Measurements from ENCODE around the gene SLC22A14. TPM values are rescaled to one million over a fixed set of nuclear protein-coding genes. Genes with fewer than 3 reads are reported as not detected.

Gene SLC22A14
- total RNA-seq, 6 donors from 2014 or later, result 0.30 to 1.6 TPM; not detected in 4

DNA sequence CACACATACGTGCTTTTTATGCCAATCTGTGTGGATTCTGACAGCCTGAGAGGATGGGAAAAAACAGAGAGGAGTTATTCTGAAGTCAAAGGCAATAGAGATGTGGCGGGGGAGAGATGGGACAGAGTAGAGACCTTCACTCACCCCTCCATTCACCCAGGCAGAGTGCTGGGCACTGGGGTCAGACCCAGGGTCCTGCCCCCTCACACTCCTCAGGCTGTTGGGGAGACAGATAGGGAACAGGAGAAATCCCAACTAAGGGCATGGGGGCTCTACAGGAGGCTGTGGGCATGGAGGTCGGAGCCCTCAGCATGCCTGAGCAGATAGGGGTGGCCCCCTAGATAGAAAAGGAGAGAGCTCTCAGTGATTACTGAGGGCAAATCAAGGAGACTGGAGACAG, 30.3 kb downstream of the SLC22A14 start:
- ATAC-seq (ENCODE audit: low FRiP score in 2 of 2), result no peak
- TF ChIP-seq POLR2A (IDR thresholded peaks at IDR 0.05) (no peak), EP300 (IDR thresholded peaks at IDR 0.05) (no peak), POLR2AphosphoS5 (IDR thresholded peaks at IDR 0.05) (no peak)
- TF ChIP-seq, protein P1, sequence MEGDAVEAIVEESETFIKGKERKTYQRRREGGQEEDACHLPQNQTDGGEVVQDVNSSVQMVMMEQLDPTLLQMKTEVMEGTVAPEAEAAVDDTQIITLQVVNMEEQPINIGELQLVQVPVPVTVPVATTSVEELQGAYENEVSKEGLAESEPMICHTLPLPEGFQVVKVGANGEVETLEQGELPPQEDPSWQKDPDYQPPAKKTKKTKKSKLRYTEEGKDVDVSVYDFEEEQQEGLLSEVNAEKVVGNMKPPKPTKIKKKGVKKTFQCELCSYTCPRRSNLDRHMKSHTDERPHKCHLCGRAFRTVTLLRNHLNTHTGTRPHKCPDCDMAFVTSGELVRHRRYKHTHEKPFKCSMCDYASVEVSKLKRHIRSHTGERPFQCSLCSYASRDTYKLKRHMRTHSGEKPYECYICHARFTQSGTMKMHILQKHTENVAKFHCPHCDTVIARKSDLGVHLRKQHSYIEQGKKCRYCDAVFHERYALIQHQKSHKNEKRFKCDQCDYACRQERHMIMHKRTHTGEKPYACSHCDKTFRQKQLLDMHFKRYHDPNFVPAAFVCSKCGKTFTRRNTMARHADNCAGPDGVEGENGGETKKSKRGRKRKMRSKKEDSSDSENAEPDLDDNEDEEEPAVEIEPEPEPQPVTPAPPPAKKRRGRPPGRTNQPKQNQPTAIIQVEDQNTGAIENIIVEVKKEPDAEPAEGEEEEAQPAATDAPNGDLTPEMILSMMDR (IDR thresholded peaks at IDR 0.05), result no peak
- WGBS, 2 donors, result 81 to 91% methylated on average over 3 of the region's 3 CpGs

DNA sequence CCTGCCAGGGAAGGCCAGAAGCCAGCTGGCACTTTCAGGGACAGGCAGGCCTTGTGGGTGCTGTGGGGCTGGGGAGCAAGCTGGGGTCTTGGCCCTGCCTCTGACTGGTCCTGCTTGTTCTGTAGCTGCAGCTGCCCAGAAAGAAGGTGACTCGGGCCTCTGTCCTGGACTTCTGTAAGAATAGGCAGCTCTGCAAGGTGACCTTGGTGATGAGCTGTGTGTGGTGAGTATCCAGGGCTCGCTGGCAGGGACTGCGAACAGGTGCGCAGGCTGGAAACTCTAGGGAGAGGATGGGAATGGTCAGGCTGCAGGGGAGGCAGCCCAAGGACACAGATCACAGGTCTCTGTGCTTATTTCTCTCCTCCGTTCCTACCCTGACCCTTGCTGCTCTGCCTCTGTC, 31.2 kb downstream of the SLC22A14 start:
- H3K27ac ChIP-seq, result no peak overlapping the region
- TF ChIP-seq, protein P1 (IDR thresholded peaks at IDR 0.05), result no peak
- 82 to 93% methylated on average over 2 to 5 of the region's 5 CpGs for WGBS, 2 donors
- H3K9me3 ChIP-seq, result no peaks in the 10 kb centered on the region
- no peak for ATAC-seq (ENCODE audit: low FRiP score in 2 of 2)
- no peaks in the 10 kb centered on the region for H3K4me1 ChIP-seq
- H3K27me3 ChIP-seq, result no peaks in the 10 kb centered on the region
- no peak overlapping the region for H3K4me3 ChIP-seq
- no peak for DNase-seq
- no peaks in the 10 kb centered on the region for H3K36me3 ChIP-seq

More for the DNA sequence above, 30.3 kb downstream of the SLC22A14 start:
- no peaks in the 10 kb centered on the region for H3K36me3 ChIP-seq
- no peak for DNase-seq
- H3K4me1 ChIP-seq, result no peaks in the 10 kb centered on the region
- no peaks in the 10 kb centered on the region for H3K27me3 ChIP-seq
- H3K27ac ChIP-seq, result no peak overlapping the region
- H3K9me3 ChIP-seq, result no peaks in the 10 kb centered on the region
- H3K4me3 ChIP-seq, result no peak overlapping the region

DNA sequence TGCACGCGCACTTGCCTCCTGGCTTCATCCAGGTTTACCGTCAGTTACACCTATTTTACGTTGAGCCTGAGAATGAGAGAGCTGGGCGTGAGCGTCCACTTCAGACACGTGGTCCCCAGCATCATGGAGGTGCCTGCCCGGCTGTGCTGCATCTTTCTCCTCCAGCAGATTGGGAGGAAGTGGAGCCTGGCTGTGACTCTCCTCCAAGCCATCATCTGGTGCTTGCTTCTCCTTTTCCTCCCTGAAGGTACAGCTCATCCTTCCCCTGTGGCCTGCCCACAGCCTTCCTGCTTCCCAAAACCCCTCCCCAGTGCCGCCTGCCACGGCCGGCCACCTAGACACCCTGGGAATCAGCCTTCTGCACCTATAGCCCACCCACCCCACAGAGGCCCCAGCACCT, 31.6 kb downstream of the SLC22A14 start:
- WGBS, 2 donors, result 62 to 67% methylated on average over 11 of the region's 11 CpGs
- Histone ChIP-seq H3K36me3 (no peaks in the 10 kb centered on the region), H3K4me1 (no peaks in the 10 kb centered on the region), H3K4me3 (no peak overlapping the region), H3K27me3 (no peaks in the 10 kb centered on the region), H3K9me3 (no peaks in the 10 kb centered on the region), H3K27ac (no peak overlapping the region)
- peak in 1 of 2 donors; percentile 41 for DNase-seq
- no peak for ATAC-seq (ENCODE audit: low FRiP score in 2 of 2)
- TF ChIP-seq EP300 (IDR thresholded peaks at IDR 0.05) (no peak), POLR2AphosphoS5 (IDR thresholded peaks at IDR 0.05) (no peak), POLR2A (IDR thresholded peaks at IDR 0.05) (no peak)
- TF ChIP-seq, protein P1 (IDR thresholded peaks at IDR 0.05), result no peak

DNA sequence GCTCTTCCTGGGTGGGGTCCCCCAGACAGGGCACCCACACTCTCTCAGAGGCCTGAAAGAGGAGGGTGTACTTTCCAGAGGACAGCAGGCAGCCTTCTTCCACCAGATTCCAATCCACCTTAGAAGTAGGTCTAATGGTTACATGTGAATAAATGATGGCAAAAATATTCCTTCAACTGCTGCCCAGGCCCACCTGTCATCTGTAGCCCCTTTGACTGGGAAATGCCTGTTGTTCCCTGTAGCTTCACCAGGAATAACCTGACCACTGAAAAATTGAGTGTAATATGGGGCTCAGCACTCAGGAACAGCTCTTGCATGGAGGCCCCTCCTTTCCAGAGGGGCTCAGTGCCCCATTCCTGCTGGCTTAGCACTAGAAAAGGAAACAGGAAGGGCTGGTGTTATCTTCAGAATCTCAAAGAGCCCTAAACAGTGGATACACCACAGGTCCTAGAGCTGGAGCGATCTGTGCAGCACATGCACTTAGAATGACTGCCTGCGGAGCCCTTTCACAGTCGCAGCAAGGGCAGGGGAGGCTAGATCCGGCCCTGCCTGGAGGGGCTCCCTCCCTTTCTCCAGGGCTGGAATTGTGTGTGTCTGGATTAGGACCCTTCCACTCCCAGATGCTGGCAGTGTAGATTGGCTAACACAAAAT, 32.1 kb downstream of the SLC22A14 start:
- Histone ChIP-seq H3K27me3 (no peaks in the 10 kb centered on the region), H3K27ac (no peak overlapping the region), H3K9me3 (no peaks in the 10 kb centered on the region), H3K4me1 (no peaks in the 10 kb centered on the region), H3K36me3 (no peaks in the 10 kb centered on the region), H3K4me3 (no peak overlapping the region)
- no peak for DNase-seq
- WGBS, 2 donors, result 38 to 42% methylated on average over 4 of the region's 4 CpGs
- TF ChIP-seq, protein P1 (IDR thresholded peaks at IDR 0.05), result no peak
- no peak for TF ChIP-seq POLR2AphosphoS5 (IDR thresholded peaks at IDR 0.05)
- no peak for TF ChIP-seq EP300 (IDR thresholded peaks at IDR 0.05)
- no peak for TF ChIP-seq POLR2A (IDR thresholded peaks at IDR 0.05)
- ATAC-seq (ENCODE audit: low FRiP score in 2 of 2), result no peak
